GM20000 (cell line): ENCODE results near the gene NFKBIE.

ENCODE experiments used
- DNase-seq: peaks from one replicate; pipeline ENCODE4 v3.0.0; 2012; ENCODE audit warnings: low spot score
- CTCF ChIP-seq: IDR thresholded peaks from 2 replicates; pipeline ENCODE4 v1.5.1; 2012; ENCODE audit warnings: mild to moderate bottlenecking, control low read depth; ENCODE audit errors: extremely low read depth, missing control alignments

Gene NFKBIE

GRCh38 chr6:44301782-44302564 lies 36.6 kb upstream of the NFKBIE start:
- TF ChIP-seq CTCF, result no peak
- no peak for DNase-seq

DNA sequence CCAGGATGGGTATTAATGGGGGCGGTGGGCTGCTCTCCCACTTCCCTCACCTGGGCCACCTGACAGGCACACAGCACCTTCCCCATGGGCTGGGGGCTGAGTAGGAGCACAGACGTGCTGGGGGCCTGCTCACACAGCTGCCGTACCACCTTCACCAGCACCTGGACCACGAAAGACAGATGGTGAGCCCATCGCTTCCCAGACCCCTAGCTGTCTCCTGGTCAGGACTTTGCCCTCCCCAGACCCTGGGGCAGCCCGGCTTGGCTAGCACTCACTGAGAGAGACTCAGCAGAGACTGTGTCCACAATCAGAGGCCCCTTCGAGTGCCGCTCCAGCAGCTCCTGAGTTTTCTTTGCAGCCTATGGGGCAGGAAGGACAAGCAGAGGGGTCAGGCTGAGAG lies 35.8 kb upstream of the NFKBIE start:
- no peak for DNase-seq
- TF ChIP-seq CTCF, result no peak

DNA sequence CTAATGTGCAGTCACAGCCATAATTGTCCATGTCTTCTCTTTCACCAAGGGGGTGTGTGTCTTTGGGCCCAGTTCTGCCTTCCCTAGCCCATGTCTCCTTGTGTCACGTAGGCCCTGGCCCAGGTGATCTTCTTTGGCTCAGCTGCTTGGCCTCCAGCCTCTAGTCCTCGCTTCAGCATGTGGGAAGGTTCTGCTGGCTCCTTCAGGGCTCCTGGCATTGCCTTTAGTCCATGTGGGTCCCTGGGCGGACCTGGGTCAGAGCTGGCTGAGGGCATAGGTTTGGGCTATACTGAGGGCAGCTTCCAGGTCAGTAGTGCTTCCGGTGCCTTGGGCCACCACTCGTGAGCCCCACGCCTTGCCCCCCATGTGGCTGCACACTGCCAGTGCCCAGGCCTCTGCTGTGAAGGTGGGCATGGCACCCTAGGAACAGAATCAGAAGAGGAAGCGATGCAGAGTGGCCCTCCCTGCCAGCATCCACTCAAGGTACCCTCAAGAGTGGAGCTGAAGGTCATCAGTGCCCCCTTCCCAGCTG lies 35.0 kb upstream of the NFKBIE start:
- no peak for DNase-seq
- no peak for TF ChIP-seq CTCF

- DNase-seq, result no peak
- no peak for TF ChIP-seq CTCF
Observed at GRCh38 chr6:44298864-44299263, 33.5 kb upstream of the NFKBIE start.

DNA sequence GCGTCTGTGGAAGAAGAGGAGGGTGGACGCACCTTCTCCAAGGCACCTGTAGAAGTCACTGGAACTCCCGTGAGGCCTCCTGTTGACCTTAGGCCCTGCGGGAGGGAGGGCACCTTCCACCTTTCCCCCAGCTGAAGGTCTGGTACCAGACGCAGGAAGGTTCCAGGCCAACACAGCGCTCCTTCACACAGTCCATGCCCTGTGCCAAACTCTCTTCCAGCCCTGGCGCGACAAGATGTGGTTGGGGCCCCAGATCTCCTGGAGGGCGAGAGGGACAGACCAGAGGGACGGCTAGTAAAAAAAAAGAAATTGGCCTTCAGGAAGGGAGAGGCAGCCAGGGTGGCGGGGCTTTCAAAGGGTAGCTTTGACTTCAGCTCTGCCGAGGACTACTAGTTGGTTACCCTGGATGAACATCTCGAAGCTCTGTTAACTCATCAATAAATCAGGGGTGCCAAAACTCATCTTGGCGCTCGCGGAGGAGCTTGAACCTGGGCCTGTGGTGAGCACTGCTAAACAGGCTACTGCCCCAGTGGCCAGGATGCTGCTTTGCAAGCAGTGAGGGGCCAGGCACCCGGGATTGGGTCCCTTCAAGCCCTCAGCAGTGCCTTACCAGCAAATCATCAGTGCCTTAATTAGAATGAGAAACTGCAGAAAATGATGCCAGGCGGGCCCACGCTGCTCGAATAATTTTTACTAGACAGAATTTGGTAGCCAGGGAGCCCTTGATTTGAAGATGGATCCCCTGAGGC lies 32.9 kb upstream of the NFKBIE start:
- no peak for TF ChIP-seq CTCF
- no peak for DNase-seq

DNA sequence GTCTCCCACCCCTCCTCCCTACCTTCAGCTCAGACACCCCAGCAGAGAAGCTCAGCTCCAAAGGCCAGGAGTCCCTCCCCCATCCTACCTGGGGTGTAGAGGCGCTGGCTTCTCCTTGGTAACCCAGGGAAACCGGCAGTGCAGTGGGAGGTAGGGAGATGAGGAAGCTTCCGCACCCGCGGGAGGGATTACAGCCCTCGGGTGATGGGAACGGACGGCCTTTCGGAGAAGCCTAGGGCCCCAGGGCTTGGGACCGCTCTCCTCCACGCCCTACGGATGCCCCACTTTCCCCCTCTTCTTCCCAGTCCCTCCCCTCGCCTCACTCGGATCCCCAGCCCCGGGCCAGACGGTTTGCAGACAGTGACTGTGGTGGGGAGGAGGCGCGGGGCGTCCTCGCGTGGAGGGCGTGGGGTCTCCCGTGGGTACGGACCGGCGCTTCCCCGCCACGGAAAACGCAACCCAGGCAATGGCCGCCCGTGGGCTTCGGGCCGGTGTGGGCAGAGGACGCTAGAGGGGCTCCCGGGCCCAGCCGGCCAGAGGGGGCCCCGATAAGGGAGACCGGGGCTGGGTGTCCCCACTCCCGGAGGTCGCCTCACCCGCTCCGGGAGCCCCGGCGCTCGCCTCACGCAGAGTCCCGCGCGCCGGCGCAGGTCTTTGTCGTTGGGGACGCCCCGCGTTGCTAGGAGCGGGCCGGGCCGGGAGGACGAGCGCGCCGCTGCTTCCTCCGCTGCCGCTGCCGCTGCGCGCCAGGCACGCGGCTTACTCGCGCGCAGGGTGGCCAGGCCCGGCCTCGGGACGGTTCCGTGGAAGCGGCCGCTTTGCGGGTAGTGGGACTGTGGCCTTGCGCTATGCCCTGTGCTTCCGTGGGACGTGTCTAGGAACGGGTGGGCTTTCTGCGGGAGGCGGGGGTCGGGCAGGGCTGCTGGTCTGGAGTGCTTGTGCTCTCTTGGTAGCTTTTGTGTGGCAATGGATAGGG lies 32.0 kb upstream of the NFKBIE start:
- DNase-seq, result no peak
- TF ChIP-seq CTCF, result no peak
